Gastrocnemius medialis (tissue), 4 donors: ENCODE data around the gene S100A8. TPM values are rescaled to one million over a fixed set of nuclear protein-coding genes. Genes with fewer than 3 reads are reported as not detected.

ENCODE experiments used
- ATAC-seq, 2 donors: fragments of 150-250 bp; one replicate each; pipeline ENCODE4 v1.9.1; 2016
- DNase-seq, 2 donors: peaks; one replicate each; pipeline ENCODE4 v3.0.0-alpha.2; 2019
- H3K27ac ChIP-seq, 4 donors: fragments of 200-600 bp; sonication (generic); 1 replicate in 1 of 4; 2 replicates in 3 of 4; pipeline ENCODE4 v1.5.1; 2016 to 2018; ENCODE audit warnings: mild to moderate bottlenecking in 2 of 4, moderate library complexity in 1 of 4
- H3K27me3 ChIP-seq, 3 donors: fragments of 200-600 bp; sonication (generic) in 2 of 3; 1 replicate in 1 of 3; 2 replicates in 2 of 3; pipeline versions ENCODE4 v1.5.1 to v1.6.0; 2016 to 2019; ENCODE audit warnings: mild to moderate bottlenecking in 1 of 3, moderate library complexity in 1 of 3
- H3K36me3 ChIP-seq, 2 donors: fragments of 200-600 bp; sonication (generic) in 1 of 2; one replicate each; pipeline ENCODE4 v1.5.1; 2017 to 2018
- H3K4me1 ChIP-seq, 2 donors: fragments of 200-600 bp; sonication (generic) in 1 of 2; one replicate each; pipeline ENCODE4 v1.5.1; 2016 to 2017; ENCODE audit warnings: mild to moderate bottlenecking in 2 of 2
- H3K4me3 ChIP-seq, 4 donors: fragments of 200-600 bp; sonication (generic) in 3 of 4; 1 replicate in 1 of 4; 2 replicates in 3 of 4; pipeline ENCODE4 v1.5.1; 2016 to 2019; ENCODE audit warnings: mild to moderate bottlenecking in 2 of 4
- H3K9me3 ChIP-seq, 3 donors: fragments of 200-600 bp; sonication (generic) in 2 of 3; 1 replicate in 1 of 3; 2 replicates in 2 of 3; pipeline ENCODE4 v1.5.1; 2016 to 2019
- POLR2A ChIP-seq, 2 donors: fragments of 450-650 bp; IDR thresholded peaks; one replicate each; pipeline ENCODE4 v1.6.1; 2017; ENCODE audit warnings: antibody characterized with exemption in 2 of 2, mild to moderate bottlenecking in 2 of 2, moderate library complexity in 2 of 2
- in situ Hi-C, 4 donors: fragments of 200-750 bp; cut with MboI; loops; one replicate each; pipeline versions ENCODE4 v1.15.0 to v1.8.0; 2017; ENCODE audit warnings: low sequenced_read_pairs in 4 of 4
- intact Hi-C: fragments of 100-400 bp; cut with DNase I; formaldehyde crosslinking; loops from one replicate; pipeline ENCODE4 v1.15.1; 2023; ENCODE audit warnings: low total_unique reads
- total RNA-seq, 4 donors: library from RNA; depleted of rRNA; stranded (reverse); fragments of >200 nt; gene quantifications; one replicate each; pipeline versions ENCODE4 v1.1.0 to v1.2.3, GENCODE V29; 2016
- TF ChIP-seq, protein P1 (sequence below), 5 experiments: fragments of 450-650 bp in 3 of 5; fragments of 200-600 bp in 2 of 5; sonication (generic) in 2 of 5; IDR thresholded peaks in 4 of 5; conservative IDR thresholded peaks in 1 of 5; 1 replicate in 4 of 5; 2 replicates in 1 of 5; pipeline ENCODE4 v1.5.1; 2016 to 2019; ENCODE audit warnings: antibody characterized with exemption in 5 of 5, mild to moderate bottlenecking in 3 of 5, moderate library complexity in 3 of 5

S100A8 gene
- 10 to 100 TPM in 2 of 4 donors, 1 to 10 TPM in 2; 4.2 to 41.6 (median 12.5) TPM for total RNA-seq

DNA sequence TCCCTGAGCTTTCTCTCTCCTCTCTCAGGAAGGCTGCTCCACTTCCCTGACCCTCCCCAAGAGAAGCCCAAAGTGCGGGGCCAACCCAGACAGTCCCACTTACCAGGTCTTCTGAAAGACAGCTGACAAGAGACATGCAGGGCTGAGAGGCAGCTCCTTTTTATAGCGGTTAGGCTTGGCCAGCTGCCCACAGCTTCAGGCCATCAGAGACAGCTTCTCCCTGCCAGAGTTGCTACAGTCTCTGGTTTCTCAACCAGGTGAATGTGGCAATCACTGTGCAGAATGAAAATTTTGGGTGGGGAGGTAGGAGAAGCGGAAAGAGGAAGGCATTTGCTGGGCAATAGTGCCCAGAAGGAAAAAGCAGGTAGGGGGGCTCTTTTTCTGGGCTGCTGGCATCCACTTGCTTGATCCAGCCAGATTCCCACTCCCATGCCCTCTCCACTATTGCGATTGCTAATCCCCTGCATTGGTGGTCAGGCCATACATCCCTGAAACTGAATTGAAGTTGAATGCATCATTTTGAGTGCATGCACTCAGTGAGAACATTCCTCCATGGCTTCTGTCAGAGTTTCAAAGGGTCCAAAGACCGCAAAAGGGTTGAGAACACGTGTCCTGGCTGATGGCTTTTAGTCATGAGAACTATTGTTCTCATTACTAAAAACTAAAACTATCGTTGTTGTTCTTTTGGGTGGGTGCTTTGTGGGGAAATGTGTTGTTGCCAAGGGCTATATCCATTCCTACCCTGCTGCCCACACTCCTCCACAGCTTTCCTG is at the start of gene S100A8:
Gene S100A8, minus strand, starts transcription at position 136 of the 773 bp plus-strand sequence. CDS start 538 bp downstream, outside the sequence.
- ATAC-seq: peak; percentile 89
- H3K9me3 ChIP-seq: no peaks in the 10 kb centered on the region

DNA sequence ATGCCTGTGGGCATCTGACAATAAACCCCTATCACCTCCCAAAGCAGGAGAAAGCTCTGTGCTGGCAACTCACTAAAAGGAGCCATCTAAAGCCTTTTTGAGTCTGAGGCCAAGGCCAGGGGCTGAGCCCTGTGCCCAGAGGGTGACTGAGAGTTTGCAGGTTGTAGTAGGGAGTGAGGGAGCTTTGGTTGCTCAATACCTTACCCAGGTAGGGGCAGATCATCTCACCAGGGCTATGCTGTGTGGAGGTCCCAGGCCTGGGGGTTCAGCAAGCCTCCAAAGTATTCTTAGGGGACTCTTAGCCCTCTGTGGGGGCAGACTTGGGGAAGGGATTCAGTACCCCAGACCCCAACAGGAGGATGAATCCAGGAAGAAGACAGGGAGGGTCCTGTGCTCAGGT is 48.4 kb upstream of the S100A8 start:
- H3K4me1 ChIP-seq: no peaks in the 10 kb centered on the region
- no peaks in the 10 kb centered on the region for H3K36me3 ChIP-seq
- in situ Hi-C loops: no loop called here
- no peak overlapping the region for H3K27ac ChIP-seq
- no peaks in the 10 kb centered on the region for H3K9me3 ChIP-seq
- no peak overlapping the region for H3K4me3 ChIP-seq
- DNase-seq (no peak), ATAC-seq (no peak)
- peaks cover 0 to 6% (median 0%) of the 10 kb centered on the region in 3 donors for H3K27me3 ChIP-seq
- no peak for TF ChIP-seq POLR2A (IDR thresholded peaks at IDR 0.05)
- TF ChIP-seq, protein P1, sequence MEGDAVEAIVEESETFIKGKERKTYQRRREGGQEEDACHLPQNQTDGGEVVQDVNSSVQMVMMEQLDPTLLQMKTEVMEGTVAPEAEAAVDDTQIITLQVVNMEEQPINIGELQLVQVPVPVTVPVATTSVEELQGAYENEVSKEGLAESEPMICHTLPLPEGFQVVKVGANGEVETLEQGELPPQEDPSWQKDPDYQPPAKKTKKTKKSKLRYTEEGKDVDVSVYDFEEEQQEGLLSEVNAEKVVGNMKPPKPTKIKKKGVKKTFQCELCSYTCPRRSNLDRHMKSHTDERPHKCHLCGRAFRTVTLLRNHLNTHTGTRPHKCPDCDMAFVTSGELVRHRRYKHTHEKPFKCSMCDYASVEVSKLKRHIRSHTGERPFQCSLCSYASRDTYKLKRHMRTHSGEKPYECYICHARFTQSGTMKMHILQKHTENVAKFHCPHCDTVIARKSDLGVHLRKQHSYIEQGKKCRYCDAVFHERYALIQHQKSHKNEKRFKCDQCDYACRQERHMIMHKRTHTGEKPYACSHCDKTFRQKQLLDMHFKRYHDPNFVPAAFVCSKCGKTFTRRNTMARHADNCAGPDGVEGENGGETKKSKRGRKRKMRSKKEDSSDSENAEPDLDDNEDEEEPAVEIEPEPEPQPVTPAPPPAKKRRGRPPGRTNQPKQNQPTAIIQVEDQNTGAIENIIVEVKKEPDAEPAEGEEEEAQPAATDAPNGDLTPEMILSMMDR (IDR thresholded peaks at IDR 0.05 in 4 of 5, conservative IDR thresholded peaks at IDR 0.05 in 1 of 5): no peak
- intact Hi-C loops: no loop called here

More for the DNA sequence above, at the start of gene S100A8:
- intact Hi-C loops: loop anchor here (5.0 kb wide), 1 partner anchor 34 kb away; the partner anchor contains the start of gene S100A9
- H3K4me1 ChIP-seq: peaks cover 13 to 40% of the 10 kb centered on the region in 2 donors
- peak within 1 kb of the TSS in 1 of 4 donors; percentile 8 for H3K4me3 ChIP-seq
- peak; percentile 83 to 90 for DNase-seq
- peak; percentile 10 to 35 for TF ChIP-seq POLR2A (IDR thresholded peaks at IDR 0.05)
- TF ChIP-seq, protein P1 (IDR thresholded peaks at IDR 0.05 in 4 of 5, conservative IDR thresholded peaks at IDR 0.05 in 1 of 5): no peak
- in situ Hi-C loops: no loop called here
- H3K36me3 ChIP-seq: no peaks in the 10 kb centered on the region
- H3K27ac ChIP-seq: peak within 1 kb of the TSS in 3 of 4 donors; percentile 44 to 66 (median 63)
- no peaks in the 10 kb centered on the region for H3K27me3 ChIP-seq

DNA sequence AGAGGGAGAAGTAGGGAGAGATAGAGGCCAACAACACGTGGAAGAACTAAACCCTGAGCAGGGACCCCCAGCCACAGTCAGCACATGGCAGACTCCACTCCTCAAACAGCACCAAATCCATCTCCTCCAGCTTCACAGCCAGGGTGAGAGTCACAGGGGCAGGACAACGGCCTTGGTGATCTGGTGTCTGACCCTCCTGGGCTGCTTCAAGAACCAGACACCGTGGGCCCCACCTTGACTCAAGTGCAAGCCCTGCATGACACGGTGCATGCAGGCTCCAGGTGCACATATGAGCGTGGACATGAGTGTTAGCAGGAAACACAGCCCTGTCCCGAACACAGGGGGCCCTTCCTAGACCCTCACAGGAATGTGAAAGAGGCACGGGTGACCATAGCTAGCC is 47.7 kb upstream of the S100A8 start:
- Histone ChIP-seq H3K36me3 (no peaks in the 10 kb centered on the region), H3K27ac (no peak overlapping the region), H3K4me3 (no peak overlapping the region), H3K27me3 (peaks cover 0 to 5% (median 0%) of the 10 kb centered on the region in 3 donors), H3K9me3 (no peaks in the 10 kb centered on the region), H3K4me1 (no peaks in the 10 kb centered on the region)
- no peak for ATAC-seq
- in situ Hi-C loops (no loop called here), intact Hi-C loops (no loop called here)
- TF ChIP-seq, protein P1 (IDR thresholded peaks at IDR 0.05 in 4 of 5, conservative IDR thresholded peaks at IDR 0.05 in 1 of 5): no peak
- TF ChIP-seq POLR2A (IDR thresholded peaks at IDR 0.05): no peak
- no peak for DNase-seq

DNA sequence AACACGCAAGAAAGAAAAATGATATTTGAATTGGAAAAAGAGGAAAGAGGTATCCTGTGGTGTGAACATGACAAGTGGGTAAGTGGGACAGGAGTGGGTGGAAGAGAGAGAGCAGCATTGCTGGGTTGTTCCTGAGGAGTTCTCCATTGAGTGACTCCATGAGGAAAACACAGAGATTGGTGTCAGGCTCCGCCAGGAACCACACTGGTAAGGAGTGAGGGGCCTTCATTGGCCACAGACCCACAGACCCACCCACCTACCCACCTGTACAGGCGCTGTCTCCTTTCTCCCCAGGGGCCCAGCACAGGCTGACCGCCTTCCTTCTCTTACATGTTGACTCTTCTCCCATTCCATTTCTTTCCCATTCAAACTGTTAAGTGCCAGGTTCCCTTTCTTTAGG is 46.4 kb upstream of the S100A8 start:
- intact Hi-C loops (no loop called here), in situ Hi-C loops (no loop called here)
- no peaks in the 10 kb centered on the region for H3K27me3 ChIP-seq
- no peaks in the 10 kb centered on the region for H3K4me1 ChIP-seq
- no peaks in the 10 kb centered on the region for H3K36me3 ChIP-seq
- H3K4me3 ChIP-seq: no peak overlapping the region
- TF ChIP-seq, protein P1 (IDR thresholded peaks at IDR 0.05 in 4 of 5, conservative IDR thresholded peaks at IDR 0.05 in 1 of 5): no peak
- TF ChIP-seq POLR2A (IDR thresholded peaks at IDR 0.05): no peak
- DNase-seq (no peak), ATAC-seq (no peak)
- H3K9me3 ChIP-seq: no peaks in the 10 kb centered on the region
- H3K27ac ChIP-seq: no peak overlapping the region
